KMS-11 (cell line): ENCODE data around the gene CYP4F8.

Experiments used
- H2AFZ ChIP-seq: fragments of 200-600 bp; sonication (generic); 2 replicates; pipeline ENCODE4 v1.6.1; 2016; ENCODE audit warnings: antibody characterized with exemption, mixed run types, low read depth
- H3K27ac ChIP-seq: fragments of 200-600 bp; sonication (generic); 2 replicates; pipeline ENCODE4 v1.6.1; 2016; ENCODE audit warnings: mild to moderate bottlenecking, mixed run types
- H3K27me3 ChIP-seq: fragments of 200-600 bp; sonication (generic); 2 replicates; pipeline ENCODE4 v1.6.1; 2017; ENCODE audit warnings: mild to moderate bottlenecking, low read depth, mixed run types, moderate library complexity; ENCODE audit not compliant: insufficient read depth
- H3K36me3 ChIP-seq: fragments of 200-600 bp; sonication (generic); 2 replicates; pipeline ENCODE4 v1.6.1; 2017; ENCODE audit warnings: mild to moderate bottlenecking, mixed run types; ENCODE audit not compliant: insufficient read depth
- H3K4me1 ChIP-seq: fragments of 200-600 bp; sonication (generic); 2 replicates; pipeline ENCODE4 v1.6.1; 2016; ENCODE audit warnings: mild to moderate bottlenecking, low read depth, mixed run types; ENCODE audit not compliant: poor library complexity, severe bottlenecking
- H3K4me2 ChIP-seq: fragments of 200-600 bp; sonication (generic); 2 replicates; pipeline ENCODE4 v1.7.0; 2016; ENCODE audit warnings: mild to moderate bottlenecking, mixed run types
- H3K4me3 ChIP-seq: fragments of 200-600 bp; sonication (generic); IDR thresholded peaks from 2 replicates; pipeline ENCODE4 v1.6.1; 2017; ENCODE audit warnings: low read depth, low read length, mixed read lengths; ENCODE audit not compliant: insufficient read depth
- H3K79me2 ChIP-seq: fragments of 200-600 bp; sonication (generic); 2 replicates; pipeline ENCODE4 v1.6.1; 2016; ENCODE audit warnings: low read depth, mixed run types; ENCODE audit not compliant: insufficient read depth
- H3K9ac ChIP-seq: fragments of 200-600 bp; sonication (generic); 2 replicates; pipeline ENCODE4 v1.6.1; 2016; ENCODE audit warnings: mild to moderate bottlenecking, mixed run types
- H4K20me1 ChIP-seq: fragments of 200-600 bp; sonication (generic); 2 replicates; pipeline ENCODE4 v1.6.1; 2016; ENCODE audit warnings: mild to moderate bottlenecking, mixed run types; ENCODE audit not compliant: insufficient read depth
- CTCF ChIP-seq: fragments of 200-600 bp; sonication (generic); conservative IDR thresholded peaks from 2 replicates; pipeline ENCODE4 v1.6.1; 2017; ENCODE audit warnings: low read depth, mild to moderate bottlenecking, antibody characterized with exemption, low read length, moderate library complexity, mixed read lengths

CYP4F8 gene

GRCh38 chr19:15671891-15672579 is 57.0 kb downstream of the CYP4F8 start:
- Histone ChIP-seq H3K4me2 (no peak overlapping the region), H3K27me3 (no peaks in the 10 kb centered on the region), H3K9ac (no peak overlapping the region), H4K20me1 (no peaks in the 10 kb centered on the region), H3K79me2 (no peaks in the 10 kb centered on the region), H2AFZ (no peak overlapping the region), H3K27ac (no peak overlapping the region), H3K4me3 (no peak overlapping the region), H3K36me3 (no peaks in the 10 kb centered on the region), H3K4me1 (no peaks in the 10 kb centered on the region)
- no peak for TF ChIP-seq CTCF

GRCh38 chr19:15672580-15673175 is 57.7 kb downstream of the CYP4F8 start, which contains the start of gene CYP4F12:
CYP4F12 (plus strand) TSS chr19:15673087; CDS start chr19:15673530, 443 bp downstream.
- TF ChIP-seq CTCF, result no peak
- Histone ChIP-seq H3K36me3 (no peaks in the 10 kb centered on the region), H3K79me2 (no peaks in the 10 kb centered on the region), H4K20me1 (no peaks in the 10 kb centered on the region), H2AFZ (no peak within 1 kb of the TSS), H3K4me3 (no peak within 1 kb of the TSS), H3K27me3 (no peaks in the 10 kb centered on the region), H3K4me1 (no peaks in the 10 kb centered on the region), H3K9ac (no peak within 1 kb of the TSS), H3K4me2 (no peak within 1 kb of the TSS), H3K27ac (no peak within 1 kb of the TSS)

- no peaks in the 10 kb centered on the region for H3K36me3 ChIP-seq
- H4K20me1 ChIP-seq, result no peaks in the 10 kb centered on the region
- H2AFZ ChIP-seq, result no peak overlapping the region
- no peak overlapping the region for H3K27ac ChIP-seq
- H3K9ac ChIP-seq, result no peak overlapping the region
- no peaks in the 10 kb centered on the region for H3K79me2 ChIP-seq
- no peak overlapping the region for H3K4me3 ChIP-seq
- H3K27me3 ChIP-seq, result no peaks in the 10 kb centered on the region
- H3K4me2 ChIP-seq, result no peak overlapping the region
- no peak for TF ChIP-seq CTCF
- H3K4me1 ChIP-seq, result no peaks in the 10 kb centered on the region
Observed at GRCh38 chr19:15673176-15673654, 58.2 kb downstream of the CYP4F8 start.

DNA sequence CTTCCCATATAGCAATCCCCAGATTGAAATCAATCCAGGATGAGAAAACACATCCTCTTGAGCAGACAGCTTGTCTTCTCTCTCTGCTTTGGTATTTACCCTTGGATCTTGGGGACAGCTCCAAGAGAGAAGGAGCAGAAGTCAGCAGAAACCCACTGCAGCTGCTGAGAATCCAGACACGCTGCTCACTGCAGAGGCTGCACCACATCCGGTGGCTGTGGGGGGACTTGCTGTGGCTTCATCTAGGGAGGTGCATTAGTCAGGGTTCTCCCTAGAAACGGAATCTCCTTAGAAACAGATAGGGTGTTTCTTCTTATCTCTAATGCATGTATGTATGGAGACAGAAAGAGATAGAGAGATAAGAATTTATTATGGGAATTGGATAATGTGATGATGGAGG is 60.5 kb downstream of the CYP4F8 start:
- H3K36me3 ChIP-seq, result no peaks in the 10 kb centered on the region
- no peaks in the 10 kb centered on the region for H3K4me1 ChIP-seq
- no peak for TF ChIP-seq CTCF
- H3K9ac ChIP-seq, result no peak overlapping the region
- H3K4me2 ChIP-seq, result no peak overlapping the region
- H2AFZ ChIP-seq, result no peak overlapping the region
- no peaks in the 10 kb centered on the region for H3K79me2 ChIP-seq
- no peak overlapping the region for H3K27ac ChIP-seq
- 0 out of 2 replicates have a peak, but pooled peaks cover 2% of the 10 kb centered on the region for H3K27me3 ChIP-seq
- no peak overlapping the region for H3K4me3 ChIP-seq
- H4K20me1 ChIP-seq, result no peaks in the 10 kb centered on the region
